Common myeloid progenitor, CD34-positive (primary cell): ENCODE measurements around the gene FEZ2.
A peak's percentile ranks its signal among the peaks of the same experiment; 100 is the strongest.

Source experiments
- CTCF ChIA-PET: fragments of 350-600 bp; sonication (Branson Sonifier 250); formaldehyde crosslinking; loops from one replicate; lab custom pipeline; 2021; ENCODE audit warnings: antibody characterized with exemption; lab: Charles Lee
- POLR2A ChIA-PET: fragments of 350-600 bp; sonication (Branson Sonifier 250); formaldehyde crosslinking; loops from one replicate; lab custom pipeline; 2021; ENCODE audit warnings: antibody characterized with exemption; lab: Charles Lee
- DNase-seq, 3 donors: peaks; one replicate each; pipeline versions ENCODE4 v3.0.0 to v3.0.0-alpha.2; 2013
- H3K27ac ChIP-seq, 2 experiments: 1 replicate in 1 of 2; 2 replicates in 1 of 2; pipeline ENCODE4 v1.7.0; 2013; ENCODE audit warnings: inconsistent platforms in 2 of 2, low read length in 2 of 2, mild to moderate bottlenecking in 2 of 2, low read depth in 1 of 2, moderate library complexity in 1 of 2; ENCODE audit not compliant: severe bottlenecking in 2 of 2, insufficient read depth in 1 of 2, poor library complexity in 1 of 2
- H3K27me3 ChIP-seq, 5 experiments: replicated peaks in 2 of 5; 1 replicate in 3 of 5; 2 replicates in 2 of 5; pipeline versions ENCODE4 v1.6.1 to v1.7.0; 2013; ENCODE audit warnings: low read length in 4 of 5, mild to moderate bottlenecking in 2 of 5, moderate library complexity in 2 of 5, inconsistent platforms in 1 of 5; ENCODE audit not compliant: insufficient read depth in 5 of 5, control insufficient read depth in 4 of 5
- H3K36me3 ChIP-seq, 4 experiments: 1 replicate in 2 of 4; 2 replicates in 2 of 4; pipeline versions ENCODE4 v1.6.1 to v1.7.0; 2013; ENCODE audit warnings: low read length in 3 of 4, control low read depth in 1 of 4, mild to moderate bottlenecking in 1 of 4; ENCODE audit not compliant: control insufficient read depth in 4 of 4, insufficient read depth in 4 of 4
- H3K4me1 ChIP-seq, 4 experiments: 1 replicate in 3 of 4; 2 replicates in 1 of 4; pipeline versions ENCODE4 v1.6.1 to v1.7.1; 2013; ENCODE audit warnings: low read length in 3 of 4, mild to moderate bottlenecking in 3 of 4, control low read depth in 1 of 4, inconsistent platforms in 1 of 4, moderate library complexity in 1 of 4; ENCODE audit not compliant: control insufficient read depth in 4 of 4, insufficient read depth in 4 of 4; ENCODE audit errors: control extremely low read depth in 1 of 4
- H3K4me3 ChIP-seq, 7 experiments: 1 replicate in 4 of 7; 2 replicates in 3 of 7; pipeline versions ENCODE4 v1.5.1 to v1.7.0; 2013; ENCODE audit warnings: mild to moderate bottlenecking in 7 of 7, low read length in 6 of 7, moderate library complexity in 6 of 7, inconsistent platforms in 2 of 7, low read depth in 2 of 7, control low read depth in 1 of 7; ENCODE audit not compliant: insufficient read depth in 4 of 7, control insufficient read depth in 1 of 7; ENCODE audit errors: extremely low read depth in 1 of 7
- H3K9me3 ChIP-seq, 5 experiments: 1 replicate in 4 of 5; 2 replicates in 1 of 5; pipeline versions ENCODE4 v1.6.1 to v1.7.1; 2013; ENCODE audit warnings: low read length in 4 of 5, mild to moderate bottlenecking in 2 of 5, inconsistent platforms in 1 of 5, low read depth in 1 of 5, moderate library complexity in 1 of 5; ENCODE audit not compliant: control insufficient read depth in 4 of 5, insufficient read depth in 2 of 5; ENCODE audit errors: control extremely low read depth in 1 of 5
- WGBS: methylation state at CpG from one replicate; pipeline ENCODE4 v1.1.5; 2013; ENCODE audit not compliant: insufficient coverage; 5-methylcytosine and 5-hydroxymethylcytosine counted together

The FEZ2 gene

DNA sequence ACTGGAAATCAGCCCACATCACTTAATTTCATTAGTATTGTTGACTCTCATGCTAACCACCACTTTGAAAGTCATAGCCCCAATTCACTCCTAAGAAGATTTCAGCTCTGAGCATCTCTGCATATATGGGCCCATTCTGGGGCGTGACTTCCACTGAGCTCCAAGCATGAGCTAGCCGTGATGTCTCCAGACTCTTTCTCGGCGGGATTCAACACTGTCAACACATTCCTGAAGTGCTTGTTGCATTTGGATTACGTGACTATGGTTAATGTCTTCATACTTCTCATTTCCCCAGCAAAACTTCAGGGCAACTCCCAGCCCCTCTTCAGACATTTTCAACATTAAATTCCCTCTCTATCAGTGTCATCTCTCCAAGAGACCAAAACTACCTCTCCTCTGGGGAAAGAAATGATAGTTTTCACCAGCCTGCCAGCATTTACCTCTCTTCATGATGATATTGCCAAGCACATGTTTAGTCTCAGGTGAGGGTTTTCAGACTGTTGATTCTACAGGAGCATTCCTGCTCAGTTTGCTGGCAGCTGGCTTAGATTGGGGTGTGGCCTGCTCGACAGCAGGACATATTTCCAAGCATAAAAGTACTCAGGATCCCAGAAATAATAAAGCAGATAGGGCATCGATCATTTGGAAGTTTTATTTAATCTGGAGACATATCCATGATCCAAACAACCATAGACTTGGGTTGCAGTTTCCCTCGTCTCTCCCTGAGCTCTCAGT lies 81.7 kb downstream of the FEZ2 start:
- CTCF ChIA-PET, result interaction anchor here (1.0 to 1.4 kb wide), 3 partner anchors 9 to 149 kb away, joined by 3 to 4 read pairs (median 4); no protein-coding TSS in a partner anchor
- DNase-seq, result no peak
- H3K27me3 ChIP-seq, result no peaks in the 10 kb centered on the region
- WGBS, result 96% methylated on average over 6 of the region's 8 CpGs
- H3K36me3 ChIP-seq, result peaks cover 2 to 37% (median 12%) of the 10 kb centered on the region in 4 experiments
- POLR2A ChIA-PET, result no interaction called here
- H3K4me1 ChIP-seq, result no peaks in the 10 kb centered on the region
- no peaks in the 10 kb centered on the region for H3K9me3 ChIP-seq
- H3K4me3 ChIP-seq, result no peak overlapping the region
- H3K27ac ChIP-seq, result no peak overlapping the region

DNA sequence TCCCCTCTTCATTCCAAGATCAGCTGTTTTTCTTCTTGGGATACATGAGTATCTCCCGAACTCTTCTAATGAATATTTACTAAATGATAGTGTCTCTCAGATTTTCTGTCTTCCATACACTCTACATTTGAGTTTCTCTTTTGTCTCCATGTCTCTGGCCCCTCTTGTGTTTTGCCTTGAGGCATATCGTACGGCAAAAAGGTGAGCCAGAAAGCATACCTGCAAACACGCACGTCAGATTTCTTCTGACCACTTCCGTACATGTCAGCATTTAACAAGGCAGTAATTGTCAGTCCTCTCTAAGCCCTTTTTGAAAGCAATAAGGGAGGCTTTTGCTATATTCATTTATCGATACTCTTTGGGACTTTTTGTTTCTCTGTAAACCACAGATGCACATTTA lies 82.4 kb downstream of the FEZ2 start:
- 96% methylated on average over 6 of the region's 7 CpGs for WGBS
- ChIA-PET CTCF (interaction anchor here (1.4 kb wide), 1 partner anchor 149 kb away, joined by 4 read pairs; no protein-coding TSS in a partner anchor), POLR2A (no interaction called here)
- Histone ChIP-seq H3K27me3 (no peaks in the 10 kb centered on the region), H3K27ac (no peak overlapping the region), H3K36me3 (peaks cover 2 to 35% (median 12%) of the 10 kb centered on the region in 4 experiments), H3K4me3 (no peak overlapping the region), H3K4me1 (no peaks in the 10 kb centered on the region), H3K9me3 (no peaks in the 10 kb centered on the region)
- no peak for DNase-seq

DNA sequence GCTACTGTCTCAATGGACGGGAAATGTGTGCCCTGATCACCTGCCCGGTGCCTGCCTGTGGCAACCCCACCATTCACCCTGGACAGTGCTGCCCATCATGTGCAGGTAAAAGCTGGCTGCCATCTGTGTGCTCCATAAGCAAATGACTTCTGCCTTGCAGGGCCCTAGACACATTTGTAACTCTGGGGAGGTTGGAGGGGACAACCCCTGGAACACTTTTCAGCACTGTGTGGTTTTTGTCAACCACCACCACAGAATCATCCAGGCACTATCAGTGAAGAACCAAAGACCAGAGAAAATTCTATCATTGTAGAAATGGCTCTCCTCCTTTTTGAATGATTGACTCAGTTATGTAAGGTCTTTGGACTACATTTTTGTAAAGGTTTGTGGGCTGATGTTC lies 84.3 kb downstream of the FEZ2 start:
- whole genome bisulfite sequencing, result 100% methylated on average over 2 of the region's 2 CpGs
- Histone ChIP-seq H3K36me3 (peaks cover 0 to 23% (median 8%) of the 10 kb centered on the region in 4 experiments), H3K4me1 (no peaks in the 10 kb centered on the region), H3K4me3 (no peak overlapping the region), H3K27me3 (no peaks in the 10 kb centered on the region), H3K27ac (no peak overlapping the region), H3K9me3 (no peaks in the 10 kb centered on the region)
- DNase-seq, result no peak
- CTCF ChIA-PET, result interaction anchor here (1.2 kb wide), 1 partner anchor 161 kb away, joined by 3 read pairs; no protein-coding TSS in a partner anchor
- POLR2A ChIA-PET, result no interaction called here

DNA sequence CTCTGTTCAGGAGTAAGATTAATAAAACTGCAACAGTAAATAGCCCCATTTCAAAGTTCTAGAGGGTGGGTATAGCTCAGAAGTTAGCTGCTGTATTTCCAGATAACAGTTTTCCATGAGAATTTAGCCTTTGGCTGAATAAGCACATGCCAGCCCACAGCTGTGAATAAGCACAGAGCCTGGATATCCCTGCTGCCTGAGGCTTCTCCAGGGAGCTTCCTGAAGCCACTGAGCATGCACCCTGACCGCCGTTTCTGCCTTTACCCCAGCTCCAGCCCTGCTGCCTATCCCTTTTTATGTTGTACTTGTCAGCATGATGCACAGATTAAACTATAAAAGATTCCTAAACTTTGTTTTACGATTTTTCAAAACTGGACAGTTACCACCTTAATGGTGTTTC lies 85.3 kb downstream of the FEZ2 start:
- DNase-seq, result no peak
- no peaks in the 10 kb centered on the region for H3K4me1 ChIP-seq
- no peaks in the 10 kb centered on the region for H3K9me3 ChIP-seq
- H3K4me3 ChIP-seq, result no peak overlapping the region
- CTCF ChIA-PET, result interaction anchor here (1.1 kb wide), 1 partner anchor 160 kb away, joined by 4 read pairs; no protein-coding TSS in a partner anchor
- POLR2A ChIA-PET, result no interaction called here
- no peak overlapping the region for H3K27ac ChIP-seq
- H3K27me3 ChIP-seq, result no peaks in the 10 kb centered on the region
- peaks cover 0 to 23% (median 8%) of the 10 kb centered on the region in 4 experiments for H3K36me3 ChIP-seq
- WGBS, result 94% methylated on average over 2 of the region's 3 CpGs

DNA sequence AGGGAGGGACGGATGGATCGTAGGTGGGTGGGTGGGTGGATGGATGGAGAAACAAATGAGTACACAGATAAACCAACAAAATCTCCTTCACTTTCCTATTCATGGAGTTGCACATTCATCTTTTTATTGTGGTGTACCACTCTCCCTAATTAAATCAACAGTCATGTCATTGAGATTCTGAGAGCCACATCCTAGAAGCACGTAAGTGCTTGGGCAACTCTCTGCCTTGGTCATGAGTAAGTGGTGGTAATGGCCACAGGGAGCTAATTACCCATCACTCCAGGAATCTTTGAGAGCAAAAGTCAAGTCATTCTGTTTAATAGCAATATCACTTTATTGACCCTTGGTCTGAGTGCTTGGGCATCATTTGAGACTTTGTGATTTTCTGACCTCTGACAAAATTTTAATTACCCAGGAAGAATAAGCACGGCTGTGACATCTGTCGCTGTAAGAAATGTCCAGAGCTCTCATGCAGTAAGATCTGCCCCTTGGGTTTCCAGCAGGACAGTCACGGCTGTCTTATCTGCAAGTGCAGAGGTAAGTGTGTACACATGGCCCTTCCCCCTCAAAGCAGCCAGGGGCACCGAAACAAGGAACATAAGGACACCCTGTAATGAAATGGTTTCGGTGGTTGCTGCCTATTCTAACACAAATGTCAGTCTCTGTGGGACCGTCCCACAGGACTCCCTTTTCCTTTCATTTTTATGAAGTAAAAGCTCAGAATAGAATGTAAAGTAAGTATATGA lies 85.9 kb downstream of the FEZ2 start:
- POLR2A ChIA-PET, result no interaction called here
- 89% methylated on average over 4 of the region's 9 CpGs for WGBS
- DNase-seq, result peak in 1 of 3 donors; percentile 17
- CTCF ChIA-PET, result interaction anchor here (1.1 kb wide), 1 partner anchor 160 kb away, joined by 4 read pairs; no protein-coding TSS in a partner anchor
- H3K4me3 ChIP-seq, result no peak overlapping the region
- H3K27me3 ChIP-seq, result no peaks in the 10 kb centered on the region
- no peak overlapping the region for H3K27ac ChIP-seq
- H3K9me3 ChIP-seq, result no peaks in the 10 kb centered on the region
- H3K36me3 ChIP-seq, result peaks cover 0 to 18% (median 6%) of the 10 kb centered on the region in 4 experiments
- no peaks in the 10 kb centered on the region for H3K4me1 ChIP-seq

DNA sequence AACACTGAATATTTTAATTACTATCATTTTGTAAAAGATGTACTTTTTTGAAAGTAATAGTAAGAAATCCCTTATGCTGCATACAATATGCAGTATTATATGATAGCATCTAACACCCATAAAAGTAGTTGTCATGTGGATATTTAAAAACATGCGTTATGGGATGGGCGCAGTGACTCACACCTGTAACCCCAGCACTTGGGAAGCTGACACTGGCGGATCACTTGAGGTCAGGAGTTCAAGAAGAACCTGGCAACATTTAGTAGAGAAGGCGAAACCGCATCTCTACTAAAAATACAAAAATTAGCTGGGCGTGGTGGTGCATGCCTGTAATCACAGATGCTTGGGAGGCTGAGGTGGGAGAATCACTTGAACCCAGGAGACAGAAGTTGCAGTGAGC lies 88.9 kb downstream of the FEZ2 start:
- Histone ChIP-seq H3K36me3 (peaks cover 0 to 17% (median 5%) of the 10 kb centered on the region in 4 experiments), H3K27me3 (no peaks in the 10 kb centered on the region), H3K27ac (no peak overlapping the region), H3K4me1 (no peaks in the 10 kb centered on the region), H3K4me3 (no peak overlapping the region), H3K9me3 (no peaks in the 10 kb centered on the region)
- WGBS, result 88% methylated on average over 4 of the region's 6 CpGs
- POLR2A ChIA-PET, result no interaction called here
- CTCF ChIA-PET, result interaction anchor here (1.6 kb wide), 1 partner anchor 158 kb away, joined by 4 read pairs; no protein-coding TSS in a partner anchor
- no peak for DNase-seq
